Stimulated activated CD4-positive, alpha-beta T cell treated with anti-CD3 and anti-CD28 coated beads, TNF-alpha, amount 100 ng/mL, for 4 hours (primary cell): ENCODE data around the gene ITPRIPL2.

Source experiments
- DNase-seq, 3 experiments: peaks; one replicate each; pipeline ENCODE4 v3.0.0-alpha.2; 2020; ENCODE audit warnings: low read depth in 3 of 3

The ITPRIPL2 gene

GRCh38 chr16:19093631-19094541 is 19.9 kb upstream of the ITPRIPL2 start:
- no peak for DNase-seq

GRCh38 chr16:19094542-19095365 is 19.0 kb upstream of the ITPRIPL2 start:
- no peak for DNase-seq

GRCh38 chr16:19095654-19096053 is 18.1 kb upstream of the ITPRIPL2 start:
- no peak for DNase-seq

DNA sequence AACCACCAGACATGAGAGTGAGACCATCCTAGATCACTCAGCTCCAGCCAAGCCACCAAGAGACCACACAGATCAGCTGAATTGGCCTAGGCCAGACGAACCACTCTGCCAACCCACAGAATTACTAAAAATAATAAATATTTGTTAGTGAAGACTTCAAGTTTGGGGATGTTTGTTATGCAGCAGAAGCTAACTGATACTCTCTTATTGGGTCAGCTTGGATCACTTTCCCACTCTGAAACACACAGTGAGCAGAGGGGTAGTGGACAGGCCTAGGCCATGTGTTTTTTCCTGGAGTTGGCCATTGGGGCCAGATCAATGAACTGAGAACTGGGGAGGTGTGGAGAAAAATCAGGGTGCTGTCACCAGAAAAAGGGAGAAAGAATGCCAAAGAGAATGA is 15.6 kb upstream of the ITPRIPL2 start:
- no peak for DNase-seq

DNA sequence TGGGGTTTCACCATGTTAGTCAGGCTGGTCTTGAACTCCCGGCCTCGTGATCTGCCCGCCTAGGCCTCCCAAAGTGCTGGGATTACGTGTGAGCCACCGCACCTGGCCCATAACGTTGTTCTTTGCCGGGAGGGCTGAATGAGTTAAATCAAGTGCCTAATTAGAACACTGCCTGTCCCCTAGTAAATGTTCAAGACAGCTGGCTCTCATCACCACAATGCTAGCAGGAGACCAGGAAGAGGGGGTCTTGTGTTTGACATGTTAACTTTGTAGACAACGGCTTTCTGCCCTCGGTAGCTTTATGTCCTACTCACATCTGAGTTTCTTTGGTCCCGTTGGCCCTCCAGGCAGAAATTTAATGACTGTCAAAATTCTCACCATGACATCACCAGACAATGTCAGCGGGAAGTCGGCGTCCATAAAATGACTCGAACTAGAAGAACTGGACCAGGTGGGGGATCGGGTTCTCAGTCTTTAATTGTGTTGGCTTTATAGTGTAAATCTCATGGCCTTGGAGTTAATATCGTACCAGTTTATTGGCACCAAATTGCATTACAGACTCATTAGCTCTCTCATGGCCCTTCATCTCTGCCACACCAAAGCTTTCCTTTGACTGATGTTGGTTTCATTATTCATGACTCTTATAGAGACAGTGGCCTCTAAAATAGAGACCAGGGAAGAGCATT is 11.4 kb upstream of the ITPRIPL2 start:
- no peak for DNase-seq

DNA sequence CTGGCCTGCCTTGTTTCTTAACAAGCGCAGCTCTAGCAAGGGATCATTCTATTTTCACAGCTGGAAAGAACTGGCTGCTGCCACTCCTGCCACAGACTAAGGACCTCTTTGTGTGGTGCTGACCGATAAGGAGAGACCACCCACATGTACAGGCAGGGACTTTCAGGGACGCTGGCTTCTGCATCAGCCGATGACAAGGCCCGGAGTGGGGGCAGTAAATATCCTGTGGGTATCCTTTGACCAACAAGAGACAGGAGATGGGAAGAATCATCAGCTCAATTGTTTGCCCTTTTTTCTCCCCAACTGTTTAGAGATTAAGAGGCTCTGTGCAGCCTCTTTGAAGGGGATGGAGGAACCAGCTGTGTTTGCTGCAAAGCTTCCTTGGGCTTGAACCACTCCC is 9.2 kb upstream of the ITPRIPL2 start:
- no peak for DNase-seq

DNA sequence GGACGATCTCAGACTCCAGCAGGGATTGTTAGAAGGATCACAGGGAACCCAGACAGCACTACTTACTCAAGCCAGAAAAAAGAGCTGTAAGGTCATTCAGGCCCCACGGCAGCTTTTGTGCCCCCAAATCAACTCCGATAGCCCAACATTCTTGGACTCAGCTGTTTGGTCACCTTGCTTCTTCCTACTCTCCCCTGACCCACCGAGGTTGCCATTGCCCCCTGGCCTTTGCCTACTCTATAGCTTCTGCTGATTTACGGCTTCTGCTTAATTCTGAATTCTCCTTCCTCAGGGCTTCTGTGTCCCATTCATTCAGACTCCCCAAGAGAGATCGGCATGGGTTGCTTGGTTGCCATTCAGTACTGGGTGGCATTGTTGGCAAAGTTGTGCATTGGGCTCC is 8.6 kb upstream of the ITPRIPL2 start:
- DNase-seq = no peak

- no peak for DNase-seq
Observed at GRCh38 chr16:19105891-19106624, 7.7 kb upstream of the ITPRIPL2 start.

GRCh38 chr16:19106625-19107020 is 7.1 kb upstream of the ITPRIPL2 start:
- DNase-seq = no peak

- DNase-seq = no peak
Observed at GRCh38 chr16:19108409-19109287, 5.1 kb upstream of the ITPRIPL2 start.

DNA sequence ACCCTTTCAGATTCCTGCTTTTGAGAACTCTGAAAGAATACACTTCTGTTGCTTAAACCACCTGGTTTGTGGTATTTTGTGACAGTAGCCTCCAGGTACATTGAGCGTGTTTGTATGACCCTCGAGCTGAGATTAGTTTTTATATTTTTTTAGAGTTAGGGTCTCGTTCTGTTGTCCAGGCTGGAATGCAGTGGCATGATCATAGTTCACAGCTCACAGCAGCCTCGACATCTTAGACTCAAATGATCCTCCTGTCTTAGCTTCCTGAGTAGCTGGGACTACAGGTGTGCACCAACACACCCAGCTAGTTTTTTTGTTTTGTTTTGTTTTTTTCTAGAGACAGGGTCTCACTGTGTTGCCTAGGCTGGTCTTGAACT is 4.5 kb upstream of the ITPRIPL2 start:
- DNase-seq = no peak

DNA sequence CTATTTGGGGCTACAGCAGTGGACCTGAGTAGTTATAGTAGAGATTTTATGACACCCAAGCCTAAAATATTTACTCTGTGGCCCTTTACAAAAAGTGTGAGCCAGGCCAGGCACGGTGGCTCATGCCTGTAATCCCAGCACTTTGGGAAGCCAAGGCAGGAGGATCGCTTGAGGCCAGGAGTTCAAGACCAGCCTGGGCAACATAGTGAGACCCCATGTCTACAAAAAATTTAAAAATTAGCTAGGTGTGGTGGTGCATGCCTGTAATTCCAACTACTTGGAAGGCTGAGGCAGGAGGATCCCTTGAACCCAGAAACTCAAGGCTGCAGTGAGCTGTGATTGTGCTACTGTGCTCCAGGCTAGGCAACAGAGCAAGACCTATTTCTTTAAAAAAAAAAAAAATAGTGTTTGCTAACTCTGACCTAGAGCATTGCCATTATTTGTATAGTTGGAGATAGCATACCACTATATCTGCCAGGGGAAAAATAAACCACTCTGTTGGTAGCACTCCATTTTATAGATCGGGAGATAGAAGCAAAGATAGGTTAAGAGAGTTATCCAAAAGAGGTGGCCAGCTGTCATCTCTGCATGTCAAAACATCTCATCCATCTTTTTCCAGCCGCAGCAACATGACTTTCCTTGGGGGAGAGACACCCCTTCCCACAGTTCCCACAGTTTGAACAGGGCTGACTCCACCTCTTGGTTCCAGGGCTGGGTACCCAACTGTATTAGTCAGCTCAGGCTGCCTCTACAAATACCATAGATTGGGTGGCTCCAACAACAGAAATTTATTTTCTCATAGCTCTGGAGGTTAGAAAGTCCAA is 3.0 kb upstream of the ITPRIPL2 start:
- DNase-seq = no peak

GRCh38 chr16:19112099-19112407 is 1.7 kb upstream of the ITPRIPL2 start:
- DNase-seq = no peak

GRCh38 chr16:19114359-19115147 is 789 bp downstream of the ITPRIPL2 start:
- no peak for DNase-seq

GRCh38 chr16:19115148-19116021 is 1.6 kb downstream of the ITPRIPL2 start:
- DNase-seq = no peak

- DNase-seq = no peak
Observed at GRCh38 chr16:19116711-19117449, 3.1 kb downstream of the ITPRIPL2 start.

DNA sequence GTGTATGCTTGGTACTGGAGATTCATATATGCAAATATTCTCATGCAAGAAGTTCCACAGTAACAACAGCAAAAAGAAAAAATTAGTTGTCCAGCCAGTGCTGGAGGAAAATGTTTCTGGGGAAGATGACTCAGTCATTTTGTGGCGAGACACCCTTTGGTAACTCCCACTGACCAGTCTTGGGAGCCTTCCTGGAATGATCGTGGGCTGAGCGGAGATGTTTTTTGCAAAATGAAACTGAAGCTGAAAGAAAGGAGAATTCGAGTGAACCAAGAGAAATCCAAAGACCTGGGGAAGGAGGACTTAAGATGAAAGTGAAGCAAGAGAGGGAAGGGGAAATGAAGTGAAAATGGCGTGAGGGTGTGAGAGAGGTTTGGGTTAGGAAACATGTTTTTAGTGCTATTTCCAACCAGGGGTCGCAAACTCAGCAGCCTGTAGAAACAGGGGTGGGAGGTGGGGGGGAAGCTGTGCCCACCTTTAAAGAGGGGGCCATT is 5.2 kb downstream of the ITPRIPL2 start:
- no peak for DNase-seq
